Lung (tissue), 12 donors: ENCODE data around the gene KCNJ6. TPM values are rescaled to one million over a fixed set of nuclear protein-coding genes. Genes with fewer than 3 reads are reported as not detected.

ENCODE experiments used
- ATAC-seq: fragments of 200-7000 bp; cut with Tn5 transposase; one replicate; pipeline ENCODE4 v1.9.1; 2020; ENCODE audit warnings: moderate number of reproducible peaks; ENCODE audit not compliant: insufficient read depth, low FRiP score
- DNase-seq, 3 donors: peaks; one replicate each; pipeline ENCODE4 v3.0.0-alpha.2; 2013 to 2017
- H3K27ac ChIP-seq, 2 donors: one replicate each; pipeline ENCODE4 v1.5.1; 2013; ENCODE audit warnings: mild to moderate bottlenecking in 2 of 2, moderate library complexity in 2 of 2, control low read depth in 1 of 2, inconsistent platforms in 1 of 2, low read depth in 1 of 2, low read length in 1 of 2
- H3K27me3 ChIP-seq, 3 donors: one replicate each; pipeline ENCODE4 v1.5.1; 2013; ENCODE audit warnings: low read length in 2 of 3; ENCODE audit not compliant: control insufficient read depth in 3 of 3, insufficient read depth in 3 of 3
- H3K36me3 ChIP-seq, 4 donors: one replicate each; pipeline ENCODE4 v1.5.1; 2013; ENCODE audit warnings: low read length in 4 of 4, mild to moderate bottlenecking in 1 of 4, moderate library complexity in 1 of 4; ENCODE audit not compliant: control insufficient read depth in 4 of 4, insufficient read depth in 4 of 4
- H3K4me1 ChIP-seq, 5 donors: one replicate each; pipeline ENCODE4 v1.5.1; 2013; ENCODE audit warnings: low read length in 5 of 5, mild to moderate bottlenecking in 2 of 5, moderate library complexity in 1 of 5; ENCODE audit not compliant: control insufficient read depth in 5 of 5, insufficient read depth in 5 of 5
- H3K4me3 ChIP-seq: one replicate; pipeline ENCODE4 v1.5.1; 2013; ENCODE audit warnings: mild to moderate bottlenecking, control low read depth, moderate library complexity
- H3K9ac ChIP-seq, 2 donors: one replicate each; pipeline ENCODE4 v1.5.1; 2013; ENCODE audit warnings: low read length in 2 of 2, control low read depth in 1 of 2; ENCODE audit not compliant: insufficient read depth in 1 of 2
- H3K9me3 ChIP-seq, 4 donors: one replicate each; pipeline ENCODE4 v1.5.1; 2013; ENCODE audit warnings: low read length in 3 of 4, mild to moderate bottlenecking in 1 of 4, moderate library complexity in 1 of 4; ENCODE audit not compliant: control insufficient read depth in 4 of 4, insufficient read depth in 3 of 4
- WGBS, 2 donors: extraction: QIAGEN DNeasy Blood & Tissue Kit; methylation state at CpG; one replicate each; pipeline ENCODE4 v1.1.7; 2013; 5-methylcytosine and 5-hydroxymethylcytosine counted together
- polyA plus RNA-seq, 2 donors: library from polyadenylated mRNA; stranded (reverse); fragments of 200-250 nt; gene quantifications; one replicate each; pipeline ENCODE4 v1.2.1, GENCODE V29; 2013
- total RNA-seq, 2 donors: library from RNA; depleted of rRNA in 1 of 2; stranded (reverse); fragments of >200 nt in 1 of 2; gene quantifications; one replicate each; pipeline ENCODE4 v1.2.1, GENCODE V29; 2014 to 2021
- TF ChIP-seq, protein P1 (sequence below): IDR thresholded peaks from 2 replicates; pipeline ENCODE4 v1.5.1; 2012; ENCODE audit warnings: mild to moderate bottlenecking; ENCODE audit errors: control extremely low read depth, extremely low read depth
- donor health status: control.
- donor health status: control.
- donor health status: Bipolar disorder and iron deficiency.
- donor health status: healthy.
- donor health status: DM: yes; HTN: yes; CAD: no.

Gene KCNJ6
- total and polyA plus RNA-seq, 4 donors, result 0.01 to 0.31 (median 0.03) TPM

DNA sequence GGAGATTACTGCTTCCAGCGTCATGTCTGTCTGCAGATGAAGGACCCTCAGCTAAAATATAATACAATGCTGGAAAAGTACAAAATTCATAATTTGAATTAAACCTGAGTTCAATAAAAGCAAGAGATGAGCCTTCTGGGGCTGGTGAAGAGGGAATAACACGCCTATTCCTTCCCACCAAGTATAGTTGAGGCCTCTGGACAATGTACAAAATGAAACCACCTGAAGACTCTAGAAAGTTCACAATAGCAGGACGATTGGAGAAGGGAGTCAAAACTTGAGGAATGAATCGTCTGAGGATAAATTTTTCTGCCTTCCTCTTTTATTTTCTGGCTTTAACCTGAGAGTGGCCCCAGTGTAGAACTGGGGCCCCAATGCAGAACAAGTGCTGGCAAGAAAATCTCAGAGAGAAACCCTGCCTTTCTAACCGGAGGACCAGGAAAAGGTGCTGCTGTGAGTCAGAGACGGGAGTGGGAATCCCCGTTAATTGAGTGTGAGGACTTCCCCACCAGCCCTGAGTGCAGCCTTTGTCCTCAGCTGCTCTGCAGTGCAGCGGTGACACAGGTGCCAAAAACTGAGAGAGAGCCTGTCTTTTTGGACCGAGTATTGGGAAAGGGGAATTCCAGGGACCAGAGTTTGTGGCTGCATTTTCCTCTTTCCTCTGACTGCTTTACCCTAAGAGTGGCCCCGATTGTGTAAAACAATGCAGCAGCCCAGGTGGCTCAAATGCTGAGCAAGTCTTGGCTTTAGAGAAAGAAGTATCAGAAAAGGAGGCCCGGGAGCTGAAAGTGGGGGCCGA is 284.7 kb downstream of the KCNJ6 start:
- ATAC-seq, result peak; percentile 58
- TF ChIP-seq, protein P1, sequence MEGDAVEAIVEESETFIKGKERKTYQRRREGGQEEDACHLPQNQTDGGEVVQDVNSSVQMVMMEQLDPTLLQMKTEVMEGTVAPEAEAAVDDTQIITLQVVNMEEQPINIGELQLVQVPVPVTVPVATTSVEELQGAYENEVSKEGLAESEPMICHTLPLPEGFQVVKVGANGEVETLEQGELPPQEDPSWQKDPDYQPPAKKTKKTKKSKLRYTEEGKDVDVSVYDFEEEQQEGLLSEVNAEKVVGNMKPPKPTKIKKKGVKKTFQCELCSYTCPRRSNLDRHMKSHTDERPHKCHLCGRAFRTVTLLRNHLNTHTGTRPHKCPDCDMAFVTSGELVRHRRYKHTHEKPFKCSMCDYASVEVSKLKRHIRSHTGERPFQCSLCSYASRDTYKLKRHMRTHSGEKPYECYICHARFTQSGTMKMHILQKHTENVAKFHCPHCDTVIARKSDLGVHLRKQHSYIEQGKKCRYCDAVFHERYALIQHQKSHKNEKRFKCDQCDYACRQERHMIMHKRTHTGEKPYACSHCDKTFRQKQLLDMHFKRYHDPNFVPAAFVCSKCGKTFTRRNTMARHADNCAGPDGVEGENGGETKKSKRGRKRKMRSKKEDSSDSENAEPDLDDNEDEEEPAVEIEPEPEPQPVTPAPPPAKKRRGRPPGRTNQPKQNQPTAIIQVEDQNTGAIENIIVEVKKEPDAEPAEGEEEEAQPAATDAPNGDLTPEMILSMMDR, result no peak
- Histone ChIP-seq H3K4me1 (peaks cover 0 to 2% (median 0%) of the 10 kb centered on the region in 5 donors), H3K9ac (no peak overlapping the region), H3K9me3 (no peaks in the 10 kb centered on the region), H3K27me3 (no peaks in the 10 kb centered on the region), H3K4me3 (no peak overlapping the region), H3K36me3 (no peaks in the 10 kb centered on the region), H3K27ac (peak overlapping the region in 1 of 2 donors; percentile 37)
- DNase-seq, result no peak
- WGBS, 2 donors, result 36 to 53% methylated on average over 12 of the region's 12 CpGs

DNA sequence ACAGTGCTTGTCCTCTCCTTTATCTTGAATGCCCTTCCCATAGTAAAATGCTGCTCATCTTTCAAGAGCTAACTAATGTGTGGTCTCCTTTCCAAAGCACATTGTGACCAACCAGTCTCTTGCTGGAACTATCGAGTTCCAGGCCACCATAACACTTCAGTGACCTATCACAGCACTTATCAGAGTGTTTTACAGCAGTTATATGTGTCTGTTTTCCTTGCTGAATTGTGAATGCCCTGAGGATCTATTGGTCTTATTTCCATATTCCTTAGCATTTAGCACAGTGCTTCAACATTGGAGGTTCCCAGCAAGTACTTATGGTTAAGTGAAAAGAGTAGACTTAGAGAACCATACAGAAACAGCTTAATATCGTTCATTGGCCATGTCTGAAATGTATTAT is 285.4 kb downstream of the KCNJ6 start:
- Histone ChIP-seq H3K36me3 (no peaks in the 10 kb centered on the region), H3K4me3 (no peak overlapping the region), H3K9ac (no peak overlapping the region), H3K27ac (no peak overlapping the region), H3K9me3 (no peaks in the 10 kb centered on the region), H3K4me1 (peaks cover 0 to 2% (median 0%) of the 10 kb centered on the region in 5 donors), H3K27me3 (no peaks in the 10 kb centered on the region)
- no peak for DNase-seq
- no peak for ATAC-seq
- TF ChIP-seq, protein P1, result no peak
- WGBS, 2 donors, result 83 to 90% methylated on average over 2 of the region's 2 CpGs

DNA sequence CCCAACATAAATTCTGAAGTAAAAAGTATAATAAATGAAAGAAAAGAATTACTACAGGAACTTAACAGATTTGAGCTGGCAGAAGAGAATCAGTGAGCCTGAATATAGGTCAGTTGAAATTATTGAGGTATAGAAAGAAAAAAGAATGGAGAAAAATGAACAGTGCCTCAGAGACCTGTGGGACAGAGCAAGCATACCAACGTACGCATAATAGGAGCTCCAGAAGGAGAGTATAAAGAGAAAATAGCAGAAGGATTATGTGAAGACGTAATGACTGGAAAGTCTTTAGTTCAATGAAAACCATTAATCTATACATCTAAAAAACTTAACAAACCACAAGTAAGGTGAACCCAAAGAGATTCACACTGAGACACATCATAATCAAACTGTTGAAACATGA is 287.9 kb downstream of the KCNJ6 start:
- ATAC-seq, result no peak
- no peak overlapping the region for H3K9ac ChIP-seq
- DNase-seq, result no peak
- WGBS, 2 donors, result 94 to 95% methylated on average over 3 of the region's 3 CpGs
- no peaks in the 10 kb centered on the region for H3K9me3 ChIP-seq
- no peak overlapping the region for H3K4me3 ChIP-seq
- no peak overlapping the region for H3K27ac ChIP-seq
- H3K4me1 ChIP-seq, result peaks cover 0 to 7% (median 0%) of the 10 kb centered on the region in 5 donors
- no peaks in the 10 kb centered on the region for H3K27me3 ChIP-seq
- TF ChIP-seq, protein P1, result no peak
- H3K36me3 ChIP-seq, result no peaks in the 10 kb centered on the region
